ENCODE data around the gene KARS1. TPM values are rescaled to one million over a fixed set of nuclear protein-coding genes. Genes with fewer than 3 reads are reported as not detected.
A peak's percentile ranks its signal among the peaks of the same experiment; 100 is the strongest.

Gene KARS1
- total and polyA plus RNA-seq, 12 donors: 68.0 to 145 (median 128) TPM

DNA sequence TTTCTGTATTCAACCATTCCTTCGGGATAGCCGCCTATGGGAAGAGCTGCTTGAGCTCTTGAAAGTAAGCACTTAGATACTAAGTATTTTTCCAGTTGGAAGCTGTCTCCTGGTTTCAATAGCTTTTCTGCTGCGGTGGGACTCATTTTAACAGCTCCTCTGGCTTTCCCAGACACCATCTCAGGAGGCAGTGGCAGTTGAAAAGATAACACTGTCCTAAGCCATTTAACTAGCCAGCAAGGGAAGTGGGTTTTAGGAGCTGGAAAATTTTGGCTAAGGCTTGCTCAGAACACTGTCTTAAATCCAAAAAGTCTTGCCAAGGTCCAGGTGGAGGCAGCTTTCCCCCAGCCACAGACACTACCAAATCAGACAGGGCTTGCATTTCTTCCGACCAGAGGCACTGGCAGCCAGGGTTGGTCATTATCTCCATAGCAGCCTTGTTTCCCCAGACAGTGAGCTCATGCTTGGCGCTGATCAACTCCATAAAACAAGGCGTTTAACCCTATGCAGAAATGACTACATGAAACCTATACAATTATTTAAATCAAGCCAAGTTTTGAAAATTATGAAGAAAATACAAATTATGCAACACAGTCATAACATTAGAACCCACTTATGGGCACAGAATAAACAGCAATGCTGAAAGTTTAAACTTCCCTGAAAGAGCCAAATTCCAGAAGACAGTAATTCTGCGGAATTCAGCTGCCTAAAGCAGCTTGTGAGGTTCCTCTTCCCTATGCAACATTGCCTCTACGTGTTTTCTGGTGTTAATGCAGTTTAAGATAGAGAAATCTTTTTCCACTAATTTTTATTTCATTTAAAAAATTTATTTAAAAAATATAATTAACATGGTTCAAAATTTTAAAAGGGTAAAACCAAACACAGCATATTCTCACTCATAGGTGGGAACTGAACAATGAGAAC is 56.3 kb downstream of the KARS1 start:
- intact Hi-C loops (cut with DNase I): loop anchor here in 1 of 10 donors (2.0 kb wide), 1 partner anchor 32 kb away; the partner anchor contains the start of gene ADAT1
- H3K9me3 ChIP-seq: no peaks in the 10 kb centered on the region
- TF ChIP-seq, protein P1, sequence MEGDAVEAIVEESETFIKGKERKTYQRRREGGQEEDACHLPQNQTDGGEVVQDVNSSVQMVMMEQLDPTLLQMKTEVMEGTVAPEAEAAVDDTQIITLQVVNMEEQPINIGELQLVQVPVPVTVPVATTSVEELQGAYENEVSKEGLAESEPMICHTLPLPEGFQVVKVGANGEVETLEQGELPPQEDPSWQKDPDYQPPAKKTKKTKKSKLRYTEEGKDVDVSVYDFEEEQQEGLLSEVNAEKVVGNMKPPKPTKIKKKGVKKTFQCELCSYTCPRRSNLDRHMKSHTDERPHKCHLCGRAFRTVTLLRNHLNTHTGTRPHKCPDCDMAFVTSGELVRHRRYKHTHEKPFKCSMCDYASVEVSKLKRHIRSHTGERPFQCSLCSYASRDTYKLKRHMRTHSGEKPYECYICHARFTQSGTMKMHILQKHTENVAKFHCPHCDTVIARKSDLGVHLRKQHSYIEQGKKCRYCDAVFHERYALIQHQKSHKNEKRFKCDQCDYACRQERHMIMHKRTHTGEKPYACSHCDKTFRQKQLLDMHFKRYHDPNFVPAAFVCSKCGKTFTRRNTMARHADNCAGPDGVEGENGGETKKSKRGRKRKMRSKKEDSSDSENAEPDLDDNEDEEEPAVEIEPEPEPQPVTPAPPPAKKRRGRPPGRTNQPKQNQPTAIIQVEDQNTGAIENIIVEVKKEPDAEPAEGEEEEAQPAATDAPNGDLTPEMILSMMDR (IDR thresholded peaks at IDR 0.05): peak in 4 of 9 donors; percentile 29 to 51 (median 38)
- H3K4me1 ChIP-seq: peaks cover 10 to 70% (median 55%) of the 10 kb centered on the region in 9 donors
- H3K36me3 ChIP-seq: peaks cover 0 to 13% (median 0%) of the 10 kb centered on the region in 9 donors
- ATAC-seq (peak; percentile 88 to 94 (median 91)), DNase-seq (peak; percentile 45 to 87)
- WGBS, 2 donors: 10 to 26% methylated on average over 8 of the region's 8 CpGs
- H3K4me3 ChIP-seq: peak overlapping the region in 1 of 10 donors; percentile 8
- H3K27me3 ChIP-seq: no peaks in the 10 kb centered on the region
- H3K27ac ChIP-seq: peak overlapping the region; percentile 51 to 94 (median 81)

- DNase-seq (peak; percentile 37 to 81), ATAC-seq (peak; percentile 66 to 83 (median 74))
- Histone ChIP-seq H3K4me3 (no peak overlapping the region), H3K36me3 (peaks cover 0 to 7% (median 0%) of the 10 kb centered on the region in 9 donors), H3K27me3 (no peaks in the 10 kb centered on the region), H3K4me1 (peaks cover 10 to 59% (median 50%) of the 10 kb centered on the region in 9 donors), H3K27ac (peak overlapping the region; percentile 64 to 94 (median 81)), H3K9me3 (no peaks in the 10 kb centered on the region)
- TF ChIP-seq, protein P1 (IDR thresholded peaks at IDR 0.05): no peak
- intact Hi-C loops (cut with DNase I): loop anchor here in 2 of 10 donors (1.0 to 5.0 kb wide), 3 partner anchors 21 to 33 kb away; partner anchors contain the start of genes ADAT1 (in 1 of the 2) and TMEM231 (in 1 of the 2)
- WGBS, 2 donors: 49 to 61% methylated on average over 3 of the region's 3 CpGs
Measured at GRCh38 chr16:75589306-75589705, 58.2 kb downstream of the KARS1 start.

- TF ChIP-seq, protein P1 (IDR thresholded peaks at IDR 0.05): no peak
- Histone ChIP-seq H3K4me1 (peaks cover 10 to 53% (median 44%) of the 10 kb centered on the region in 9 donors), H3K4me3 (no peak overlapping the region), H3K9me3 (no peaks in the 10 kb centered on the region), H3K27ac (peak overlapping the region; percentile 54 to 94 (median 81)), H3K27me3 (no peaks in the 10 kb centered on the region), H3K36me3 (peaks cover 0 to 7% (median 0%) of the 10 kb centered on the region in 9 donors)
- WGBS, 2 donors: 94 to 96% methylated on average over 4 of the region's 4 CpGs
- ATAC-seq: no peak
- intact Hi-C loops (cut with DNase I): loop anchor here in 2 of 10 donors (1.0 to 5.0 kb wide), 3 partner anchors 20 to 34 kb away; partner anchors contain the start of genes ADAT1 (in 1 of the 2) and TMEM231 (in 1 of the 2)
- no peak for DNase-seq
Measured at GRCh38 chr16:75588716-75589115, 58.7 kb downstream of the KARS1 start.

GRCh38 chr16:75584108-75584507 is 63.4 kb downstream of the KARS1 start:
- no peaks in the 10 kb centered on the region for H3K27me3 ChIP-seq
- intact Hi-C loops (cut with DNase I): no loop called here
- H3K27ac ChIP-seq: no peak overlapping the region
- H3K9me3 ChIP-seq: no peaks in the 10 kb centered on the region
- ATAC-seq (no peak), DNase-seq (no peak)
- TF ChIP-seq, protein P1 (IDR thresholded peaks at IDR 0.05): no peak
- H3K4me1 ChIP-seq: peaks cover 0 to 11% (median 7%) of the 10 kb centered on the region in 9 donors
- 80 to 82% methylated on average over 3 of the region's 3 CpGs for WGBS, 2 donors
- H3K4me3 ChIP-seq: no peak overlapping the region
- peaks cover 0 to 31% (median 15%) of the 10 kb centered on the region in 9 donors for H3K36me3 ChIP-seq
